Measurements from ENCODE around the gene TUBGCP2. TPM values are rescaled to one million over a fixed set of nuclear protein-coding genes. Genes with fewer than 3 reads are reported as not detected.

The TUBGCP2 gene
- total RNA-seq, 4 donors from 2014 or later, result 21.5 to 43.8 (median 36.5) TPM

DNA sequence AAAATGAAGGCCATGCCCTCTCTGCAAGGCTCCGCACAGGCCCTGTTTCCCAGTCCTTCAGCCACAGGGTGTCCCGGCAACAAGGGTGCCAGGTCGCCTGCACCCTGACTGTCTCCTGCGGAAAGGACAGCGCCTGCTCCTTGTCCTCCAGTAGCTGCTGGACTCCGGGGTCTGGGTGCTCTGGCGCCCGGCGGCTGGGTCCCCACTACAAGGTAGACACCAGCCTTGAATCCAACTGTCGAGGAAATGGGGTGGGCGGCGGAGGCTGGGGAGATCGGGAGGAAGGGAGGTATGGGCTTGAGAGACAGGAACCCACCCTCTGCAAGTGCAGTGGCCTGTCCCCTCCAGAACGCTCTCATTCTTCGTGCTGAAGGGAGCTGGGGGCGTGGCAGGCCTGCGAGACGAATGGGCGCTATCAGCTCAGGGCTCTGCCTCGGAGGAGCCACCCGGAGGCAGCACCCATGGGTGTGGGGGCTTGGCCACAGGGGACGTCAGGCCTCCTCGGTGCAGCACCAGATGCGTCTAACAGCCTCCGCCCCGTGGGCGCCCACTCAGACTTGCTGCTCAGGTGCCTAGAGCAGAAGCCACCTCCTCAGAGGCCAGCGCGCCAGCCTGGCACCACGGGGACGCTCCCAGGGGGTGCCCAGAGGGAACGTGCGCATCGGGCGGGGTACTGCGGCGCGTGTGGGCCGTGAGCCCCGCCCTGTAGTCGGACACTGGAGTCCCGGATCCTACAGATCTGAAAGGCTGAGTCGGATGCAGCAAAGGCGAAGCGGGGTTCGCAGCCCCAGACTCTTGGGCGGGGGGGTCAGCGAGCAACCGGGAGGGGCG is 47.6 kb downstream of the TUBGCP2 start:
- H3K4me1 ChIP-seq, result peaks cover 22 to 27% of the 10 kb centered on the region in 2 donors
- H3K4me3 ChIP-seq, result peak overlapping the region; percentile 67 to 95 (median 80)

DNA sequence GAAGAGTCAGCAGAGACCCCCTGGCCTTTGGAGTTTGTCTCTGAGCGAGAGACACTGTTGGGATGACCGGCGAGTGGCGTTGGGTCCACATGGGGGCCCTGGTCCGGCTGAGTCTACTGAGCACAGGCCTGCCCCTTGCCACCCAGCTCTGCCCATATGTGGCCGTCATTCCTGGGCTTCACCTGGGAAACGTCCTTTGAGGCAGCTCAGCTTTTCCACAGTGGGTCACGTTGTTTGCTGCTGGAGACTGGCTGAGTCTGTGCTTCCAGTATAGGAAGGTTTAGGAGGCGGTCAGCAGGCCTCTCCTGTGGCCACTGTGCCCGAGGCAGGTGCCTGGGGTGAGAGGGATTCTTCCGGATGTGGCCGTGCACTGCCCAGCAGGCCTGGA is 49.1 kb downstream of the TUBGCP2 start:
- no peaks in the 10 kb centered on the region for H3K36me3 ChIP-seq
- H3K27ac ChIP-seq, result peak overlapping the region in 1 of 4 donors; percentile 1
- no peaks in the 10 kb centered on the region for H3K27me3 ChIP-seq
- H3K9me3 ChIP-seq, result no peaks in the 10 kb centered on the region
- DNase-seq (no peak), ATAC-seq (no peak)
- in situ Hi-C loops (cut with MboI; ENCODE audit: low sequenced_read_pairs in 4 of 4), result no loop called here
- peaks cover 22 to 27% of the 10 kb centered on the region in 2 donors for H3K4me1 ChIP-seq
- peak in 1 of 2 donors; percentile 0 for TF ChIP-seq POLR2A (IDR thresholded peaks at IDR 0.05)
- TF ChIP-seq, protein P1, sequence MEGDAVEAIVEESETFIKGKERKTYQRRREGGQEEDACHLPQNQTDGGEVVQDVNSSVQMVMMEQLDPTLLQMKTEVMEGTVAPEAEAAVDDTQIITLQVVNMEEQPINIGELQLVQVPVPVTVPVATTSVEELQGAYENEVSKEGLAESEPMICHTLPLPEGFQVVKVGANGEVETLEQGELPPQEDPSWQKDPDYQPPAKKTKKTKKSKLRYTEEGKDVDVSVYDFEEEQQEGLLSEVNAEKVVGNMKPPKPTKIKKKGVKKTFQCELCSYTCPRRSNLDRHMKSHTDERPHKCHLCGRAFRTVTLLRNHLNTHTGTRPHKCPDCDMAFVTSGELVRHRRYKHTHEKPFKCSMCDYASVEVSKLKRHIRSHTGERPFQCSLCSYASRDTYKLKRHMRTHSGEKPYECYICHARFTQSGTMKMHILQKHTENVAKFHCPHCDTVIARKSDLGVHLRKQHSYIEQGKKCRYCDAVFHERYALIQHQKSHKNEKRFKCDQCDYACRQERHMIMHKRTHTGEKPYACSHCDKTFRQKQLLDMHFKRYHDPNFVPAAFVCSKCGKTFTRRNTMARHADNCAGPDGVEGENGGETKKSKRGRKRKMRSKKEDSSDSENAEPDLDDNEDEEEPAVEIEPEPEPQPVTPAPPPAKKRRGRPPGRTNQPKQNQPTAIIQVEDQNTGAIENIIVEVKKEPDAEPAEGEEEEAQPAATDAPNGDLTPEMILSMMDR (IDR thresholded peaks at IDR 0.05 in 4 of 5, conservative IDR thresholded peaks at IDR 0.05 in 1 of 5), result no peak
- H3K4me3 ChIP-seq, result no peak overlapping the region
- intact Hi-C loops (cut with DNase I; ENCODE audit: low total_unique reads), result no loop called here

More for the DNA sequence above, 47.6 kb downstream of the TUBGCP2 start:
- no peaks in the 10 kb centered on the region for H3K36me3 ChIP-seq
- peak overlapping the region; percentile 86 to 97 (median 95) for H3K27ac ChIP-seq
- TF ChIP-seq, protein P1 (IDR thresholded peaks at IDR 0.05 in 4 of 5, conservative IDR thresholded peaks at IDR 0.05 in 1 of 5), result no peak
- no peak for TF ChIP-seq POLR2A (IDR thresholded peaks at IDR 0.05)
- in situ Hi-C loops (cut with MboI; ENCODE audit: low sequenced_read_pairs in 4 of 4) (no loop called here), intact Hi-C loops (cut with DNase I; ENCODE audit: low total_unique reads) (loop anchor here (2.0 to 5.0 kb wide), 2 partner anchors 48 to 131 kb away; partner anchors contain the start of genes MTG1, TUBGCP2 and ZNF511)
- H3K9me3 ChIP-seq, result no peaks in the 10 kb centered on the region
- ATAC-seq (peak; percentile 76 to 77), DNase-seq (peak in 1 of 2 donors; percentile 59)
- H3K27me3 ChIP-seq, result no peaks in the 10 kb centered on the region

DNA sequence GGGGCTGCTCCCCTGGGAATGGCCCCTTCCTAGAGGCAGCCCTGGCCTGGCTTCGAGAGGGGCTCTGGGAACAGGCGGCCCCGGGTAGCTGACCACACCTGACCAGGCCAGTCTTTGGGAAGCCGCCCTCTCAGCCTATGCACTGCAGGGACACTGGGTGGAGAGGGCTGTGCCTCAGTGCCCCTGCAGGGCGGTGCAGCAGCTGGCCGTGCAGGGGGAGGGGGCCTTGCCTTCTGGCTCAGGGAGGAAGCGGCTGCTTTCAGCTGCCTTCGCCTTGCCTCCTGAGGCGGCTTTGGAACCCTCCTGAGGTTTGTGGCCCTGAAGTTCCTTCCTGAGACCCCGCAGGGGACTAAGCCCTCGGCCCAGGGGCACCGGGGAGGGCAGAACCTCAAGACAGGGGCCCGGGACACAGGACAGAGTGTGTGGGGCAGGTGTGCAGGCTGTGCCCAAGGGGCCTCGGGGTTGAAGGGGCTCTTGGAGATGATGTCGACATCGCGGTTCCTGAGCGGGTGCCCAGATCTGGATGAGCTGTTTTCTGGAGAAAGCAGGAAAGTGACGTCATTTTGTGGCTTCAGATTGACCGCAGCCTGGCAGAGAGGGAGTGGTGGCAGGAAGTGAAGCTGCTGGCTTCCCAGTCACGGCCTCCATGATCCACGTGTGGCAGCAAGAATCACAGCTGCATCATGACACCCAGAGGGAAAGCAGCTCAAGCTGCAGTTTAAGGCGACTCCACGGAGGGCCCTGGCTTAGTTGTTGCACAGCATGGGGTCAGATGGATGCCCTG is 49.7 kb downstream of the TUBGCP2 start:
- in situ Hi-C loops (cut with MboI; ENCODE audit: low sequenced_read_pairs in 4 of 4) (no loop called here), intact Hi-C loops (cut with DNase I; ENCODE audit: low total_unique reads) (no loop called here)
- no peaks in the 10 kb centered on the region for H3K9me3 ChIP-seq
- DNase-seq, result peak; percentile 55 to 78
- peak in 1 of 2 donors; percentile 21 for TF ChIP-seq POLR2A (IDR thresholded peaks at IDR 0.05)
- TF ChIP-seq, protein P1 (IDR thresholded peaks at IDR 0.05 in 4 of 5, conservative IDR thresholded peaks at IDR 0.05 in 1 of 5), result no peak
- ATAC-seq, result peak; percentile 9 to 15
- no peak overlapping the region for H3K4me3 ChIP-seq
- no peaks in the 10 kb centered on the region for H3K27me3 ChIP-seq
- H3K27ac ChIP-seq, result peak overlapping the region; percentile 7 to 57 (median 36)
- no peaks in the 10 kb centered on the region for H3K36me3 ChIP-seq
- H3K4me1 ChIP-seq, result peaks cover 22 to 27% of the 10 kb centered on the region in 2 donors

DNA sequence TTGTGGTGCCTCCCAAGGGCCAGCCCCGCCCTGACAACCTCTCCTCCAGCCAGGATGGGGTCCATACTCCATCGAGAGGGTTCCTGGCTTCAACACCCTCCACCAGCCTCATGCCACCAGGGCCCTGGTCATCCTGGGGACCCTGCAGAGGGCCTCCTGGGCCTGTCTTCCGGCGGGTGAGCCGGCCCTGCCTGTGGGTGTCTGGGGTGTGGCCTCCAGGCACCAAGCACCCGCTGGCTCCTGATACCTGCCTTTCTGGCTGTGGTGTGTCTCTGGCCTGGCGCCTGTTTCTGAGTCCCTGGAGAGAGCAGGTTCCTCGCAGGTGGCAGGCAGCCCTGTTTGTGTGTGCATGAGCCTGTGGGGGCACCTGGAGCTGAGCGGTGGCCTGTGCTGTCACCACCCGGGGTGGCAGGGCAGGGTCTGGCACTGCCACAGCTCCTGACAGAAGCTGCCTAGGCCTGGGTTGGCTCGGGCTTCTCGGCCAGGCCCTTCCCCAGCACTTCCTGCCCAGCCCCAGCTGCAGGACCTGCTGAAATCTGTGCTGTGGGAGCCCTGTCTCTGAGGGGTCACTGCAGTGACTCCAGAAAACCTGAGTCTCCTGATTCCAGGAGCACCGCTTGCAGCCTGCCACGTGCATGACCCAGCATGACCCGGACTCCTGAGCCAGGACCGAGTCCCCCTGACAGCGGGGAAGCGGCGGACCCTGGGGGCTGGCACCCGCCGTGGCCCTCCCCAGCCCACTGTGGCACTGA is 50.4 kb downstream of the TUBGCP2 start:
- intact Hi-C loops (cut with DNase I; ENCODE audit: low total_unique reads), result no loop called here
- in situ Hi-C loops (cut with MboI; ENCODE audit: low sequenced_read_pairs in 4 of 4), result no loop called here
- no peak for TF ChIP-seq POLR2A (IDR thresholded peaks at IDR 0.05)
- TF ChIP-seq, protein P1 (IDR thresholded peaks at IDR 0.05 in 4 of 5, conservative IDR thresholded peaks at IDR 0.05 in 1 of 5), result no peak
- Histone ChIP-seq H3K4me1 (peaks cover 22 to 27% of the 10 kb centered on the region in 2 donors), H3K36me3 (no peaks in the 10 kb centered on the region), H3K9me3 (no peaks in the 10 kb centered on the region), H3K27me3 (no peaks in the 10 kb centered on the region), H3K4me3 (no peak overlapping the region), H3K27ac (peak overlapping the region in 3 of 4 donors; percentile 7 to 57 (median 19))
- DNase-seq, result no peak
- no peak for ATAC-seq

Data from gastrocnemius medialis (tissue), 4 donors.